Kidney (tissue), 14 donors: ENCODE results near the gene CDC26. TPM values are rescaled to one million over a fixed set of nuclear protein-coding genes. Genes with fewer than 3 reads are reported as not detected.
A peak's percentile ranks its signal among the peaks of the same experiment; 100 is the strongest.

Experiments
- DNase-seq, 5 donors: peaks; one replicate each; pipeline ENCODE4 v3.0.0-alpha.2; 2013 to 2020
- FAIRE-seq: peaks from 2 replicates; lab custom pipeline; 2012; peaks lifted over from hg19 to GRCh38; lab: Jason Lieb, UNC
- H3K27ac ChIP-seq, 2 donors: one replicate each; pipeline ENCODE4 v1.7.0; 2013; ENCODE audit warnings: low read depth in 2 of 2, low read length in 2 of 2, inconsistent platforms in 1 of 2
- H3K27me3 ChIP-seq: one replicate; pipeline ENCODE4 v1.7.1; 2013; ENCODE audit warnings: low read length, inconsistent platforms; ENCODE audit not compliant: control insufficient read depth, insufficient read depth
- H3K36me3 ChIP-seq, 3 donors: one replicate each; pipeline versions ENCODE4 v1.7.0 to v1.7.1; 2013; ENCODE audit warnings: low read length in 3 of 3, control low read depth in 1 of 3, inconsistent platforms in 1 of 3; ENCODE audit not compliant: insufficient read depth in 3 of 3, control insufficient read depth in 2 of 3
- H3K4me1 ChIP-seq, 3 donors: one replicate each; pipeline versions ENCODE4 v1.7.0 to v1.7.1; 2013; ENCODE audit warnings: low read length in 3 of 3, inconsistent platforms in 1 of 3, low read depth in 1 of 3; ENCODE audit not compliant: control insufficient read depth in 2 of 3, insufficient read depth in 2 of 3
- H3K4me3 ChIP-seq, 3 donors: one replicate each; pipeline versions ENCODE4 v1.7.0 to v1.8.1; 2013; ENCODE audit warnings: low read length in 3 of 3, control low read depth in 1 of 3, inconsistent platforms in 1 of 3
- H3K9ac ChIP-seq, 3 donors: one replicate each; pipeline versions ENCODE4 v1.7.0 to v1.7.1; 2013; ENCODE audit warnings: low read length in 3 of 3, control low read depth in 1 of 3, inconsistent platforms in 1 of 3
- H3K9me3 ChIP-seq, 3 donors: one replicate each; pipeline versions ENCODE4 v1.7.0 to v1.7.1; 2013; ENCODE audit warnings: low read length in 3 of 3, control low read depth in 1 of 3, inconsistent platforms in 1 of 3; ENCODE audit not compliant: control insufficient read depth in 2 of 3, insufficient read depth in 1 of 3
- CTCF ChIP-seq: IDR thresholded peaks from 3 replicates; pipeline ENCODE4 v1.5.1; 2012; ENCODE audit warnings: mild to moderate bottlenecking, moderate library complexity, borderline replicate concordance; ENCODE audit not compliant: insufficient read depth; ENCODE audit errors: extremely low read depth
- intact Hi-C: fragments of 100-400 bp; cut with DNase I; formaldehyde crosslinking; loops from one replicate; pipeline ENCODE4 v1.11.1; 2022
- polyA plus RNA-seq: library from polyadenylated mRNA; stranded (reverse); fragments of 350-450 nt; fragmentation: Illumina TruSeq; extraction: RNeasy Lipid Tissue Mini Kit (QIAGEN cat#74804); gene quantifications from one replicate; pipeline ENCODE4 v1.2.3, GENCODE V29; 2014; ENCODE audit warnings: low read depth, low replicate concordance; ENCODE audit not compliant: insufficient read depth
- total RNA-seq: library from RNA; stranded (reverse); fragmentation: NEBNext Ultra II Directional; extraction: Animal tissue kit (Norgen Biotek cat#: 25700); gene quantifications from one replicate; pipeline ENCODE4 v1.2.1, GENCODE V29; 2021
- donor health status: control.
- donor health status: control.
- donor health status: control.
- donor health status: control.
- donor health status: control.
- donor health status: DM: yes; HTN: yes; CAD: no.
- donor health status: Normal renal cell carcinoma (clear cell type).

Gene CDC26
- total and polyA plus RNA-seq, 2 donors from 2014 or later: 28.5 to 76.2 TPM

- no peak for FAIRE-seq
- peak in 2 of 5 donors; percentile 6 to 9 for DNase-seq
- H3K4me3 ChIP-seq: peak overlapping the region; percentile 78 to 98 (median 93)
- peak overlapping the region in 1 of 2 donors; percentile 78 for H3K27ac ChIP-seq
- no peaks in the 10 kb centered on the region for H3K36me3 ChIP-seq
- H3K9me3 ChIP-seq: no peaks in the 10 kb centered on the region
- no peak for TF ChIP-seq CTCF
- no peaks in the 10 kb centered on the region for H3K27me3 ChIP-seq
- H3K4me1 ChIP-seq: peaks cover 4 to 21% (median 16%) of the 10 kb centered on the region in 3 donors
- intact Hi-C loops: no loop called here
- H3K9ac ChIP-seq: peak overlapping the region in 2 of 3 donors; percentile 91 to 97
Measured at GRCh38 chr9:113222482-113222841, 52.9 kb downstream of the CDC26 start.

- Histone ChIP-seq H3K9me3 (no peaks in the 10 kb centered on the region), H3K4me1 (peaks cover 4 to 21% (median 16%) of the 10 kb centered on the region in 3 donors), H3K9ac (peak overlapping the region; percentile 85 to 97 (median 91)), H3K27me3 (no peaks in the 10 kb centered on the region), H3K4me3 (peak overlapping the region; percentile 78 to 98 (median 93)), H3K36me3 (no peaks in the 10 kb centered on the region), H3K27ac (peak overlapping the region; percentile 71 to 78)
- no peak for FAIRE-seq
- DNase-seq: peak in 1 of 5 donors; percentile 34
- intact Hi-C loops: no loop called here
- TF ChIP-seq CTCF: no peak
Measured at GRCh38 chr9:113221800-113222481, 53.4 kb downstream of the CDC26 start.

GRCh38 chr9:113221003-113221799 is 54.2 kb downstream of the CDC26 start, which contains the start of the genes FKBP15 and SLC31A1:
Gene FKBP15, minus strand, starts transcription at chr9:113221277. Its CDS starts 34 bp downstream, at chr9:113221243.
Gene SLC31A1, plus strand, starts transcription at chr9:113221544. Its CDS starts 34,605 bp downstream, at chr9:113256149.
- Histone ChIP-seq H3K4me3 (peak within 1 kb of the TSS; percentile 78 to 98 (median 93)), H3K4me1 (peaks cover 4 to 21% (median 16%) of the 10 kb centered on the region in 3 donors), H3K36me3 (no peaks in the 10 kb centered on the region), H3K9ac (peak within 1 kb of the TSS; percentile 91 to 97 (median 92)), H3K27ac (peak within 1 kb of the TSS; percentile 83 to 88), H3K27me3 (no peaks in the 10 kb centered on the region), H3K9me3 (no peaks in the 10 kb centered on the region)
- intact Hi-C loops: no loop called here
- DNase-seq: peak; percentile 99
- FAIRE-seq: peak; percentile 71
- no peak for TF ChIP-seq CTCF
